ENCODE measurements around the gene TENM4. TPM values are rescaled to one million over a fixed set of nuclear protein-coding genes. Genes with fewer than 3 reads are reported as not detected.

Gene TENM4
- total and polyA plus RNA-seq, 2 of the 8 experiments (the other 6 are each of a cell fraction or from before 2014, with no cell fraction given): 3.5 to 7.2 TPM

DNA sequence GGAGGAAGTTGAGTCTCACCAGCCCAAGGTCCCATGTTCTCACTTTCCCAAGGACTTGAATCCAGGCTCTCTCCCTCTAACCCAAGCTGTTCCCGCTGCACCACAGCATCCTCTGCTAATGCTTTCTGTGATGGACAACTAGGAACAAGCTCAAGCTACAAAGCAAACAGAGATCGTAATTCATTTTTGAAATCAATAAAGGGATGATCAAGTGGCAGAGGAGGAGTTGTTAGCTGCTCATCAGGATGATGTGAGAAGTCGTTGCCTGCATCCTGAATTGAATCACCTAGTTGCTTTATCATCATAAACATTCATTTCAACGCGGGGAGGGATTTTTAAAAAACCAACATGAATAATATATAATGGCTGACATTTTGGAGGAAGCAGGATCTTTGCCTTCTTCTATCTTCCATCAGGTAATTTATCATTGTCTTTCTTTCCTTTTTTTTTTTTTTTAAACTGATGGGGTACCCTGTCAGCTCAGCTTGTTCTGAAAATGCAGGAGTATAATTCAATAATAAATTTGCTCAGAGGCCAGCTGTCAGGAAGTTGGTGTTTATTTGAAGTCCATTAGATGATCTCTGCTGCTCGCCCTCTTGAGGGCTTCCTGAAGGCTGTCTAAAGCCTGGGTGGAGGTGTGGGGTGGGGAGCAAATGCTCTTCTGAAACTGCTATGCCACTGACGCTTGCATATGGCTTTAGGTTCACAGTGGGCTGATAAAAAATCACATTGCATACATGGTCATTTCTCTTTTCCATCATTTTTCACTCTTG, 691.7 kb downstream of the TENM4 start:
- no peak for TF ChIP-seq RFX5 (IDR thresholded peaks at IDR 0.05; ENCODE audit: borderline replicate concordance, low read depth, low read length)
- no peak for TF ChIP-seq SIRT6 (IDR thresholded peaks at IDR 0.05; ENCODE audit: low read length)
- no peak for TF ChIP-seq JUN (IDR thresholded peaks at IDR 0.05; ENCODE audit: low read depth, low read length)
- no peak for TF ChIP-seq RBBP5 (IDR thresholded peaks at IDR 0.05; ENCODE audit: borderline replicate concordance, low read depth, low read length)
- no peak for TF ChIP-seq SIX5 (IDR thresholded peaks at IDR 0.05; ENCODE audit: low read depth, low read length)
- TF ChIP-seq SRF (IDR thresholded peaks at IDR 0.05; ENCODE audit: low read depth, low read length): no peak
- no peak for TF ChIP-seq CHD1 (IDR thresholded peaks at IDR 0.05; ENCODE audit: low read depth, low read length)
- no peak for TF ChIP-seq SUZ12 (IDR thresholded peaks at IDR 0.05; ENCODE audit: low read length)
- TF ChIP-seq HDAC6 (IDR thresholded peaks at IDR 0.05; ENCODE audit: low read depth, low read length): no peak
- WGBS, 2 experiments (ENCODE audit: extremely low coverage in 1 of 2, insufficient coverage in 1 of 2, insufficient read length in 1 of 2, insufficient replicate concordance in 2 of 2, low coverage in 1 of 2, low lambda C conversion rate in 2 of 2, missing lambda C conversion rate in 1 of 2): 90% methylated on average over 7 of the region's 7 CpGs; no CpG with 5 or more reads in 1 of the 2 experiments

More for the DNA sequence above, 691.7 kb downstream of the TENM4 start:
- H3K9me3 ChIP-seq (ENCODE audit: insufficient read depth in 2 of 2, low read depth in 1 of 2, low read length in 1 of 2): no peaks in the 10 kb centered on the region
- H2AK5ac ChIP-seq (ENCODE audit: low read depth, low read length): no peak overlapping the region
- no peak overlapping the region for H2BK12ac ChIP-seq (ENCODE audit: low read depth, low read length)
- H3K4me2 ChIP-seq (ENCODE audit: insufficient read depth in 1 of 2, low read depth in 2 of 2, low read length in 2 of 2): no peak overlapping the region
- no peak overlapping the region for H3K18ac ChIP-seq (ENCODE audit: extremely low read depth, low read length)
- H3K4me1 ChIP-seq (replicated peaks in 1 of 4; ENCODE audit: control insufficient read depth in 3 of 4, insufficient read depth in 4 of 4, low read length in 3 of 4): no peaks in the 10 kb centered on the region
- no peaks in the 10 kb centered on the region; a peak in 1 of 7 replicates for H3K27me3 ChIP-seq (replicated peaks in 1 of 4; ENCODE audit: control insufficient read depth in 3 of 4, extremely low read depth in 1 of 4, insufficient read depth in 3 of 4, low read length in 3 of 4)
- CTCF ChIA-PET (ENCODE audit: partially characterized antibody): interaction anchor here (1.0 to 1.4 kb wide), 2 partner anchors 25 to 50 kb away, joined by 3 to 4 read pairs; no protein-coding TSS in a partner anchor
- H4K5ac ChIP-seq (ENCODE audit: insufficient read length, low read depth, low read length): no peak overlapping the region
- H3K9ac ChIP-seq (replicated peaks in 1 of 4; ENCODE audit: extremely low read depth in 1 of 4, low read depth in 3 of 4, low read length in 3 of 4): no peak overlapping the region
- H2AFZ ChIP-seq (ENCODE audit: low read length): no peak overlapping the region
- H3K23ac ChIP-seq (ENCODE audit: insufficient read length): no peak overlapping the region
- no peak overlapping the region for H2BK120ac ChIP-seq (replicated peaks; ENCODE audit: low read depth, low read length)
- DNase-seq (ENCODE audit: low read depth in 1 of 2, low spot score in 2 of 2) (no peak), FAIRE-seq (no peak)
- no peaks in the 10 kb centered on the region for H4K20me1 ChIP-seq (replicated peaks in 1 of 2; ENCODE audit: control insufficient read depth in 1 of 2, insufficient read depth in 2 of 2, low read length in 2 of 2)
- H3K56ac ChIP-seq (replicated peaks; ENCODE audit: insufficient read length, low read depth, low read length): no peak overlapping the region
- no peak overlapping the region for H2BK5ac ChIP-seq (ENCODE audit: low read depth, low read length)
- H3K4ac ChIP-seq (replicated peaks; ENCODE audit: insufficient read length, low read depth, low read length): no peak overlapping the region
- H3K27ac ChIP-seq (ENCODE audit: low read depth, low read length): no peak overlapping the region
- no peak overlapping the region for H4K91ac ChIP-seq (replicated peaks; ENCODE audit: insufficient read length, low read length)
- no peaks in the 10 kb centered on the region for H3K23me2 ChIP-seq (ENCODE audit: low read depth, low read length)
- no peaks in the 10 kb centered on the region for H3K36me3 ChIP-seq (ENCODE audit: control insufficient read depth in 2 of 4, insufficient read depth in 4 of 4, low read length in 3 of 4)
- no peak overlapping the region for H3K4me3 ChIP-seq (ENCODE audit: extremely low read depth in 1 of 4, insufficient read depth in 2 of 4, low read depth in 3 of 4, low read length in 4 of 4)
- H4K8ac ChIP-seq (ENCODE audit: extremely low read depth, insufficient read depth, low read length): no peak overlapping the region
- no peaks in the 10 kb centered on the region for H3K79me1 ChIP-seq (ENCODE audit: low read depth, low read length)
- H2BK15ac ChIP-seq (ENCODE audit: low read length): no peak overlapping the region
- no peaks in the 10 kb centered on the region for H3K79me2 ChIP-seq (ENCODE audit: control insufficient read depth in 1 of 2, insufficient read depth in 2 of 2, low read length in 2 of 2)
- no peak overlapping the region for H3K14ac ChIP-seq (ENCODE audit: insufficient read length)
- POLR2A ChIA-PET (ENCODE audit: partially characterized antibody): no interaction called here
- H2BK20ac ChIP-seq (ENCODE audit: low read length): no peak overlapping the region
